K562 (cell line): ENCODE measurements around the gene IL17RC. TPM values are rescaled to one million over a fixed set of nuclear protein-coding genes. Genes with fewer than 3 reads are reported as not detected.

ENCODE experiments used
- MAZ ChIP-seq, 2 experiments: fragments of 450-650 bp in 1 of 2; sonication (generic) in 1 of 2; formaldehyde crosslinking; IDR thresholded peaks in 1 of 2; conservative IDR thresholded peaks in 1 of 2; 2 replicates each; pipeline versions ENCODE4 v1.4.0 to v1.5.0; 2020; ENCODE audit warnings: mild to moderate bottlenecking in 1 of 2, missing genetic modification reagents in 1 of 2
- ZNF584 ChIP-seq: fragments of 200-800 bp; sonication (Bioruptor generic); IDR thresholded peaks from 2 replicates; pipeline ENCODE4 v1.6.1; 2016; ENCODE audit warnings: low read depth, mild to moderate bottlenecking, missing genetic modification characterization, missing compliant biosample characterization
- ZNF699 ChIP-seq: fragments of 250-450 bp; sonication (Bioruptor Pico); IDR thresholded peaks from 2 replicates; pipeline ENCODE4 v1.8.0; 2021; ENCODE audit warnings: mild to moderate bottlenecking, moderate library complexity; ENCODE audit not compliant: insufficient replicate concordance
- polyA plus RNA-seq, 8 experiments: library from polyadenylated mRNA; depleted of rRNA in 4 of 8; stranded (reverse) in 5 of 8; unstranded in 3 of 8; fragments of >200 nt; fragmentation: Nextera tagmentation in 2 of 8; fragmentation: Illumina TruSeq in 1 of 8; extraction: Ambion mirVana in 2 of 8; extraction: Trizol in 1 of 8; gene quantifications; 2 replicates each; pipeline versions ENCODE4 v1.2.1 to v1.2.3, GENCODE V29; 2011 to 2014; ENCODE audit warnings: inconsistent platforms in 1 of 8, missing spikeins in 1 of 8
- total RNA-seq, 7 experiments: library from RNA; depleted of rRNA in 6 of 7; stranded (reverse); fragments of >200 nt in 6 of 7; fragmentation: Illumina TruSeq in 2 of 7; extraction: Trizol in 2 of 7; gene quantifications; 2 replicates each; pipeline versions ENCODE4 v1.2.1 to v1.2.3, GENCODE V29; 2011 to 2021; ENCODE audit warnings: low replicate concordance in 1 of 7
- TF ChIP-seq, protein P1 (sequence below), 2 experiments: fragments of 450-650 bp in 1 of 2; sonication (generic) in 1 of 2; formaldehyde crosslinking in 1 of 2; IDR thresholded peaks in 1 of 2; conservative IDR thresholded peaks in 1 of 2; 2 replicates each; pipeline versions ENCODE4 v1.6.1 to v1.8.1; 2016 to 2023; ENCODE audit warnings: mild to moderate bottlenecking in 2 of 2, moderate library complexity in 2 of 2, inconsistent platforms in 1 of 2, missing genetic modification reagents in 1 of 2
- TF ChIP-seq, protein P2 (sequence below), 3 experiments: fragments of 200-800 bp in 1 of 3; sonication (Bioruptor generic) in 1 of 3; sonication (generic) in 1 of 3; formaldehyde crosslinking in 1 of 3; IDR thresholded peaks; 2 replicates each; pipeline versions ENCODE4 v1.6.1 to v1.8.0; 2016 to 2022; ENCODE audit warnings: mild to moderate bottlenecking in 2 of 3, missing compliant biosample characterization in 2 of 3, missing genetic modification characterization in 2 of 3, missing genetic modification reagents in 1 of 3
- TF ChIP-seq, protein P3 (sequence below), 2 experiments: fragments of 450-650 bp in 1 of 2; sonication (generic) in 1 of 2; formaldehyde crosslinking in 1 of 2; IDR thresholded peaks; 2 replicates each; pipeline versions ENCODE4 v1.7.1 to v1.9.0; 2016 to 2022; ENCODE audit warnings: inconsistent platforms in 1 of 2, mild to moderate bottlenecking in 1 of 2, missing genetic modification reagents in 1 of 2

The IL17RC gene
- total and polyA plus RNA-seq, 9 of the 15 experiments (the other 6 are each of a cell fraction or from before 2014, with no cell fraction given): 0.15 to 11.4 (median 7.1) TPM; not detected in 1

DNA sequence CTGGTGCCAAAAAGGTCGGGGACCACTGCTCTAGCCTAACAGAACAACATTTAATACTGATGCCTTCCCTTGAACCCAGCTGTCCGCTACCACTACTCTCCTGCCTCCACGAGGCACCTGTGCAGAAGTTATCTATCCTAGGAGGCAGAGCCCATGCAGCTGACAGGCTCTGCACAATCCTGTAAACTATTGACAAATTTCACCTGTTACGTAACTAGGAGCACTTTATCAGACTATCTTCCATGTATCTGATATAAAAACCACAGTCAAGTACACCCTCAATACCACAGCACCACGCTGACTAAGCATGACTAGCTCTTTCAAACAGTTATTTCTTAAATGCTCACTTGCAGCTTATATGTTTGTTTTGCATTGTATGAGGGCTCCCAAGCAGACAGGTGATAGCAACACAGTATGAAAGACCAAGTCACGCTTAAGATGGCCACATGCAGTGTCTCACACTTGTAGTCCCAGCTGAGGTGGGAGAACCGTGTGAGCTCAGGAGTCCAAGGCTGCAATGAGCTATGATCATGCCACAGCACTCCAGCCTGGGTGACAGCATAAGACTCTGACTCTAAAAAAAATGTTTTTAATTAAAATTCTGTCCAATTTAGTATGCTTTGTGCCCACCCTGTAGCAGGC lies 4.5 kb upstream of the IL17RC start (continued):
- TF ChIP-seq, protein P1, sequence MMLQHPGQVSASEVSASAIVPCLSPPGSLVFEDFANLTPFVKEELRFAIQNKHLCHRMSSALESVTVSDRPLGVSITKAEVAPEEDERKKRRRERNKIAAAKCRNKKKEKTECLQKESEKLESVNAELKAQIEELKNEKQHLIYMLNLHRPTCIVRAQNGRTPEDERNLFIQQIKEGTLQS (IDR thresholded peaks at IDR 0.05): peak; percentile 26; the same call in 1 of the 2 replicates
- TF ChIP-seq, protein P1 (CRISPR knock-in tag; conservative IDR thresholded peaks at IDR 0.05): no peak
- TF ChIP-seq, protein P2, sequence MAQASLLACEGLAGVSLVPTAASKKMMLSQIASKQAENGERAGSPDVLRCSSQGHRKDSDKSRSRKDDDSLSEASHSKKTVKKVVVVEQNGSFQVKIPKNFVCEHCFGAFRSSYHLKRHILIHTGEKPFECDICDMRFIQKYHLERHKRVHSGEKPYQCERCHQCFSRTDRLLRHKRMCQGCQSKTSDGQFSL (CRISPR knock-in tag; IDR thresholded peaks at IDR 0.05): no peak
- TF ChIP-seq, protein P2 (tag; IDR thresholded peaks at IDR 0.05): no peak
- TF ChIP-seq MAZ (CRISPR knock-in tag; conservative IDR thresholded peaks at IDR 0.05 in 1 of 2, IDR thresholded peaks at IDR 0.05 in 1 of 2): no peak
- TF ChIP-seq ZNF584 (CRISPR knock-in tag): no peak
- TF ChIP-seq, protein P3, sequence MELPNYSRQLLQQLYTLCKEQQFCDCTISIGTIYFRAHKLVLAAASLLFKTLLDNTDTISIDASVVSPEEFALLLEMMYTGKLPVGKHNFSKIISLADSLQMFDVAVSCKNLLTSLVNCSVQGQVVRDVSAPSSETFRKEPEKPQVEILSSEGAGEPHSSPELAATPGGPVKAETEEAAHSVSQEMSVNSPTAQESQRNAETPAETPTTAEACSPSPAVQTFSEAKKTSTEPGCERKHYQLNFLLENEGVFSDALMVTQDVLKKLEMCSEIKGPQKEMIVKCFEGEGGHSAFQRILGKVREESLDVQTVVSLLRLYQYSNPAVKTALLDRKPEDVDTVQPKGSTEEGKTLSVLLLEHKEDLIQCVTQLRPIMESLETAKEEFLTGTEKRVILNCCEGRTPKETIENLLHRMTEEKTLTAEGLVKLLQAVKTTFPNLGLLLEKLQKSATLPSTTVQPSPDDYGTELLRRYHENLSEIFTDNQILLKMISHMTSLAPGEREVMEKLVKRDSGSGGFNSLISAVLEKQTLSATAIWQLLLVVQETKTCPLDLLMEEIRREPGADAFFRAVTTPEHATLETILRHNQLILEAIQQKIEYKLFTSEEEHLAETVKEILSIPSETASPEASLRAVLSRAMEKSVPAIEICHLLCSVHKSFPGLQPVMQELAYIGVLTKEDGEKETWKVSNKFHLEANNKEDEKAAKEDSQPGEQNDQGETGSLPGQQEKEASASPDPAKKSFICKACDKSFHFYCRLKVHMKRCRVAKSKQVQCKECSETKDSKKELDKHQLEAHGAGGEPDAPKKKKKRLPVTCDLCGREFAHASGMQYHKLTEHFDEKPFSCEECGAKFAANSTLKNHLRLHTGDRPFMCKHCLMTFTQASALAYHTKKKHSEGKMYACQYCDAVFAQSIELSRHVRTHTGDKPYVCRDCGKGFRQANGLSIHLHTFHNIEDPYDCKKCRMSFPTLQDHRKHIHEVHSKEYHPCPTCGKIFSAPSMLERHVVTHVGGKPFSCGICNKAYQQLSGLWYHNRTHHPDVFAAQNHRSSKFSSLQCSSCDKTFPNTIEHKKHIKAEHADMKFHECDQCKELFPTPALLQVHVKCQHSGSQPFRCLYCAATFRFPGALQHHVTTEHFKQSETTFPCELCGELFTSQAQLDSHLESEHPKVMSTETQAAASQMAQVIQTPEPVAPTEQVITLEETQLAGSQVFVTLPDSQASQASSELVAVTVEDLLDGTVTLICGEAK (IDR thresholded peaks at IDR 0.05): peak; percentile 31; the same call in 1 of the 2 replicates
- TF ChIP-seq, protein P3 (CRISPR knock-in tag; IDR thresholded peaks at IDR 0.05): no peak
- no peak for TF ChIP-seq ZNF699 (CRISPR knock-in tag)
